K562 (cell line): Measurements from ENCODE around the gene KCNK10. TPM values are rescaled to one million over a fixed set of nuclear protein-coding genes. Genes with fewer than 3 reads are reported as not detected.
A peak's percentile ranks its signal among the peaks of the same experiment; 100 is the strongest.

Experiments used
- ATAC-seq: fragments of 200-7000 bp; cut with Tn5 transposase; 3 replicates; pipeline ENCODE4 v1.9.1; 2020; ENCODE audit warnings: moderate library complexity
- BruUV-seq: library from RNA; stranded (reverse); fragments of 400-500 nt; replicated peaks from 2 replicates; lab custom pipeline; 2021; lab: Mats Ljungman, UMichigan
- CTCF ChIA-PET: fragments of 300-600 bp; formaldehyde crosslinking; extraction: SDS; loops from one replicate; lab custom pipeline; 2021; ENCODE audit warnings: low intra/inter-chr PET ratio; lab: Yijun Ruan, JAX
- POLR2A ChIA-PET: fragments of 300-600, 350-650 bp; sonication (Branson Sonifier 250); formaldehyde crosslinking; extraction: SDS; loops from one replicate; lab custom pipeline; 2021; ENCODE audit warnings: antibody characterized with exemption, inconsistent platforms; lab: Yijun Ruan, JAX
- DNase-seq, 4 experiments: peaks; one replicate each; pipeline versions ENCODE4 v3.0.0 to v3.0.0-alpha.2; 2011 to 2018; ENCODE audit warnings: low spot score in 3 of 4, mixed read lengths in 3 of 4; ENCODE audit errors: extremely low read depth in 1 of 4
- FAIRE-seq: peaks from 2 replicates; lab custom pipeline; 2011; peaks lifted over from hg19 to GRCh38; lab: Jason Lieb, UNC
- H2AFZ ChIP-seq: 2 replicates; pipeline ENCODE4 v1.6.0; 2011; ENCODE audit warnings: low read depth, low read length, control low read depth, inconsistent platforms
- H3K27ac ChIP-seq: fragments of 200-600 bp; 3 replicates; pipeline ENCODE4 v1.8.0; 2011; ENCODE audit warnings: low read depth, mild to moderate bottlenecking, control low read depth, inconsistent platforms, low read length, moderate library complexity, mixed read lengths; ENCODE audit errors: extremely low read depth
- H3K27me3 ChIP-seq, 2 experiments: fragments of 300-600 bp in 1 of 2; 2 replicates in 1 of 2; 3 replicates in 1 of 2; pipeline versions ENCODE4 v1.6.0 to v1.8.0; 2011; ENCODE audit warnings: inconsistent platforms in 2 of 2, low read length in 2 of 2, mild to moderate bottlenecking in 1 of 2, mixed read lengths in 1 of 2, moderate library complexity in 1 of 2; ENCODE audit not compliant: control insufficient read depth in 2 of 2, insufficient read depth in 2 of 2
- H3K36me3 ChIP-seq: fragments of 300-600 bp; 3 replicates; pipeline ENCODE4 v1.8.0; 2011; ENCODE audit warnings: mild to moderate bottlenecking, low read length, inconsistent platforms; ENCODE audit not compliant: control insufficient read depth, insufficient read depth
- H3K4me1 ChIP-seq, 2 experiments: fragments of 200-600 bp in 1 of 2; replicated peaks in 1 of 2; 2 replicates in 1 of 2; 3 replicates in 1 of 2; pipeline versions ENCODE4 v1.5.1 to v1.8.0; 2011; ENCODE audit warnings: inconsistent platforms in 2 of 2, low read length in 2 of 2, mild to moderate bottlenecking in 1 of 2, mixed read lengths in 1 of 2, moderate library complexity in 1 of 2; ENCODE audit not compliant: control insufficient read depth in 2 of 2, insufficient read depth in 2 of 2
- H3K4me2 ChIP-seq: 2 replicates; pipeline ENCODE4 v1.6.1; 2011; ENCODE audit warnings: low read length, control low read depth, inconsistent platforms, mixed read lengths; ENCODE audit not compliant: insufficient read depth
- H3K4me3 ChIP-seq: fragments of 200-600 bp; sonication (generic), shearing (Covaris generic); 2 replicates; pipeline ENCODE4 v1.5.1; 2016; ENCODE audit warnings: control low read depth, inconsistent platforms
- H3K79me2 ChIP-seq: fragments of 200-600 bp; 3 replicates; pipeline ENCODE4 v1.8.0; 2011; ENCODE audit warnings: low read length, inconsistent platforms; ENCODE audit not compliant: control insufficient read depth, insufficient read depth
- H3K9ac ChIP-seq, 2 experiments: 2 replicates each; pipeline versions ENCODE4 v1.6.0 to v1.6.1; 2011; ENCODE audit warnings: low read depth in 2 of 2, low read length in 2 of 2, control low read depth in 1 of 2, inconsistent platforms in 1 of 2, mild to moderate bottlenecking in 1 of 2, mixed read lengths in 1 of 2; ENCODE audit not compliant: insufficient read depth in 1 of 2
- H3K9me1 ChIP-seq: one replicate; pipeline ENCODE4 v1.6.0; 2011; ENCODE audit warnings: inconsistent platforms, mild to moderate bottlenecking, low read length, moderate library complexity; ENCODE audit not compliant: control insufficient read depth, insufficient read depth
- H3K9me3 ChIP-seq: replicated peaks from 2 replicates; pipeline ENCODE4 v1.5.1; 2011; ENCODE audit warnings: low read depth, low read length, inconsistent platforms; ENCODE audit not compliant: control insufficient read depth, insufficient read depth
- H4K20me1 ChIP-seq: replicated peaks from 2 replicates; pipeline ENCODE4 v1.6.1; 2011; ENCODE audit warnings: low read length, inconsistent platforms, mixed read lengths; ENCODE audit not compliant: control insufficient read depth, insufficient read depth
- KLF16 ChIP-seq: IDR thresholded peaks from 2 replicates; pipeline ENCODE4 v1.6.1; 2016; ENCODE audit warnings: antibody characterized with exemption
- SREBF2 ChIP-seq: sonication (generic); formaldehyde crosslinking; IDR thresholded peaks from 2 replicates; pipeline ENCODE4 v1.4.0; 2020; ENCODE audit warnings: mild to moderate bottlenecking, missing genetic modification reagents
- TGIF2 ChIP-seq: sonication (generic); formaldehyde crosslinking; IDR thresholded peaks from 2 replicates; pipeline ENCODE4 v1.8.1; 2022; ENCODE audit warnings: mild to moderate bottlenecking, missing genetic modification reagents, moderate library complexity
- ZNF778 ChIP-seq: fragments of 450-650 bp; formaldehyde crosslinking; IDR thresholded peaks from 2 replicates; pipeline ENCODE4 v1.4.0; 2020; ENCODE audit warnings: mild to moderate bottlenecking, moderate library complexity
- WGBS: fragments of 100-300 bp; shearing (Covaris generic); methylation state at CpG from one replicate; pipeline ENCODE4 v1.1.6; 2016; ENCODE audit warnings: low coverage, mixed read lengths; ENCODE audit not compliant: insufficient coverage; ENCODE audit errors: missing lambda C conversion rate; 5-methylcytosine and 5-hydroxymethylcytosine counted together
- in situ Hi-C: fragments of 300-500 bp; cut with MboI; formaldehyde crosslinking; loops from 4 replicates; pipeline ENCODE4 v1.15.0; 2018; ENCODE audit warnings: inconsistent platforms, mixed read lengths
- intact Hi-C: fragments of 100-400 bp; cut with micrococcal nuclease; formaldehyde crosslinking; loops from 2 replicates; pipeline ENCODE4 v1.14.2; 2022
- polyA plus RNA-seq, 8 experiments: library from polyadenylated mRNA; depleted of rRNA in 4 of 8; stranded (reverse) in 5 of 8; unstranded in 3 of 8; fragments of >200 nt; fragmentation: Nextera tagmentation in 2 of 8; fragmentation: Illumina TruSeq in 1 of 8; extraction: Ambion mirVana in 2 of 8; extraction: Trizol in 1 of 8; gene quantifications; 2 replicates each; pipeline versions ENCODE4 v1.2.1 to v1.2.3, GENCODE V29; 2011 to 2014; ENCODE audit warnings: inconsistent platforms in 1 of 8, missing spikeins in 1 of 8
- total RNA-seq, 7 experiments: library from RNA; depleted of rRNA in 6 of 7; stranded (reverse); fragments of >200 nt in 6 of 7; fragmentation: Illumina TruSeq in 2 of 7; extraction: Trizol in 2 of 7; gene quantifications; 2 replicates each; pipeline versions ENCODE4 v1.2.1 to v1.2.3, GENCODE V29; 2011 to 2021; ENCODE audit warnings: low replicate concordance in 1 of 7

KCNK10 gene
- total and polyA plus RNA-seq, 9 of the 15 experiments (the other 6 are each of a cell fraction or from before 2014, with no cell fraction given): not detected

GRCh38 chr14:88189417-88190191 lies 133.5 kb downstream of the KCNK10 start (continued):
- TF ChIP-seq KLF16: no peak
- TF ChIP-seq TGIF2 (CRISPR knock-in tag): no peak

DNA sequence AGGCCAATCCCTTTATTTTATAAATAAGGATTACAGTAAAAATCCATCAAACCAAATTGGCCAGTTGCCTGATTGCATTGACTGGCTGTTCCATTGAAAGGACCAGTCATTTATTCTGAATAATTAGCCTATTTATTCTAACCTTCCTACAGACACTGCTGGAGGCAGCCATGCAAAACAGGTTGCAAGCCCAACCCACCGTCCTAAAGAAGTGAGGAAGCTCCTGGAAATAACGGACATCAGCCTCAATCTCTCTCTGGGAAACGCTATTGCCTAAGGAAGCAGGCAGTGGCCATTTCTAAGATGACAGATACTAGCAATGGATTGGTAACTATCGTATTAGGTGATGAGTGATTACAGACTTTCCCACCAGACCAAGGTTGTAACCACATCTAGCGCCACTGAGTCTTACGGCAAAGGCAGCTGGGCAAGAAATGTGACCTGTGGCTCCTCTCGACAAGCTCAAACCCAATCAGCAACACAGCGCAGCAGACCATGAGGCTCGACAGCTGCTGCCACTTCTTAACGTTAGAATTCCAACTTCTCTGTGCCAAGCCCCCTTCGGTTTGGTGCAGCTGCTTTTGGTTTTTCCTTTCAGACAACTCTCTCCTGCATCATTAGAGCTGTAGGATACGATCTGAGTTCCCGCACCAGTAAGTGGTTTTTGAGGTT lies 134.2 kb downstream of the KCNK10 start:
- Histone ChIP-seq H3K4me1 (no peaks in the 10 kb centered on the region), H3K27ac (no peak overlapping the region), H3K79me2 (no peaks in the 10 kb centered on the region), H3K27me3 (peaks cover 2 to 24% of the 10 kb centered on the region in 2 experiments; a peak in 3 of 5 replicates), H2AFZ (peak overlapping the region; percentile 17; the same call in 1 of the 2 replicates), H3K4me3 (no peak overlapping the region), H4K20me1 (no peaks in the 10 kb centered on the region; the same call in 1 of the 2 replicates), H3K9ac (no peak overlapping the region), H3K36me3 (no peaks in the 10 kb centered on the region), H3K9me3 (no peaks in the 10 kb centered on the region), H3K9me1 (no peaks in the 10 kb centered on the region), H3K4me2 (no peak overlapping the region)
- CTCF ChIA-PET: interaction anchor here (0.7 kb wide), 1 partner anchor 273 kb away, joined by 3 read pairs; no protein-coding TSS in a partner anchor
- DNase-seq (no peak), FAIRE-seq (no peak), ATAC-seq (no peak)
- POLR2A ChIA-PET: no interaction called here
- 8% methylated on average over 10 of the region's 13 CpGs for WGBS
- intact Hi-C loops: loop anchor here (1.0 to 5.0 kb wide), 6 partner anchors 45 to 824 kb away; partner anchors contain the start of gene ZC3H14
- BruUV-seq: no TSS peak
- TF ChIP-seq SREBF2 (no peak), ZNF778 (CRISPR knock-in tag) (no peak)
- in situ Hi-C loops: no loop called here
